AG09319 (cell line): ENCODE data around the gene CLEC3B.

ENCODE experiments used
- DNase-seq: peaks from one replicate; pipeline ENCODE4 v3.0.0-alpha.2; 2010; ENCODE audit warnings: low read depth; ENCODE audit errors: extremely low read depth
- TF ChIP-seq, protein P1 (sequence below): IDR thresholded peaks from 2 replicates; pipeline ENCODE4 v1.5.1; 2011; ENCODE audit warnings: low read depth, mild to moderate bottlenecking, inconsistent platforms, low read length, moderate library complexity

Gene CLEC3B

DNA sequence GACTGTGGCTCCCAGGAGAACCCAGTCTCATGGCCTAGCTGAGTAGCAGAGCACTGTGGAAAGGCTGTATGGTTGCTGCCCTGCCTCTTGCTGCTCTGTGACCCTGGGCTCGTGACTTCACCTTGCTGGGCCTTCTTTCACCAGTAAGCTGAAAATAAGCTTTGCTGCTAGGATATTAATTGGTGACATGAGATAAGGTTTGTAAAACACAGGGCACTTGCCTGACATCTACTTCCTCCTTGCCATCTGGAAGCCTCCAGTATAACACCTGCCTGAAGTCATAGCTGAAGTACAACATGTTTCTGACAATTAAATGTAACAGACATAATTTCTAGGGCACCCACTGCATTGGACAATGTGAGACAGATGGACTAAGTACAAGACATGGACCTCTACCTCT lies 53.6 kb downstream of the CLEC3B start:
- DNase-seq = no peak
- TF ChIP-seq, protein P1, sequence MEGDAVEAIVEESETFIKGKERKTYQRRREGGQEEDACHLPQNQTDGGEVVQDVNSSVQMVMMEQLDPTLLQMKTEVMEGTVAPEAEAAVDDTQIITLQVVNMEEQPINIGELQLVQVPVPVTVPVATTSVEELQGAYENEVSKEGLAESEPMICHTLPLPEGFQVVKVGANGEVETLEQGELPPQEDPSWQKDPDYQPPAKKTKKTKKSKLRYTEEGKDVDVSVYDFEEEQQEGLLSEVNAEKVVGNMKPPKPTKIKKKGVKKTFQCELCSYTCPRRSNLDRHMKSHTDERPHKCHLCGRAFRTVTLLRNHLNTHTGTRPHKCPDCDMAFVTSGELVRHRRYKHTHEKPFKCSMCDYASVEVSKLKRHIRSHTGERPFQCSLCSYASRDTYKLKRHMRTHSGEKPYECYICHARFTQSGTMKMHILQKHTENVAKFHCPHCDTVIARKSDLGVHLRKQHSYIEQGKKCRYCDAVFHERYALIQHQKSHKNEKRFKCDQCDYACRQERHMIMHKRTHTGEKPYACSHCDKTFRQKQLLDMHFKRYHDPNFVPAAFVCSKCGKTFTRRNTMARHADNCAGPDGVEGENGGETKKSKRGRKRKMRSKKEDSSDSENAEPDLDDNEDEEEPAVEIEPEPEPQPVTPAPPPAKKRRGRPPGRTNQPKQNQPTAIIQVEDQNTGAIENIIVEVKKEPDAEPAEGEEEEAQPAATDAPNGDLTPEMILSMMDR = no peak

DNA sequence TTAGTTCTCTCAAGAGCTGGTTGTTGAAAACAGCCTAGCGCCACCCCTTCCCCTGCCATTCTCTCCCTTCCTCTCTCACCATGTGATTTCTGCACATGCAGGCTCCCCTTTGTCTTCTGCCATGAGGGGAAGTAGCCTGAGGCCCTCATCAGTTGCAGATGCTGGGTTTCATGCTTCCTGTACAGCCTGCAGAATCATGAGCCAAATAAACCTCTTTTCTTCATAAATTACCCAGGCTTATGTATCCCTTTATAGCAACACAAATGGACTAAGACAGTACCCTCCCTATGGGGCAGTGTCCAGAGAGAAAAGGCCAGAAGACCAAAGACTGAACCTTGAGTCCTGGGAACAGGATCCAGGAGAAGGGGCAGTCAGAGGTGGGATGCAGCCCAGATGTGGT lies 54.7 kb downstream of the CLEC3B start:
- TF ChIP-seq, protein P1 = no peak
- no peak for DNase-seq

DNA sequence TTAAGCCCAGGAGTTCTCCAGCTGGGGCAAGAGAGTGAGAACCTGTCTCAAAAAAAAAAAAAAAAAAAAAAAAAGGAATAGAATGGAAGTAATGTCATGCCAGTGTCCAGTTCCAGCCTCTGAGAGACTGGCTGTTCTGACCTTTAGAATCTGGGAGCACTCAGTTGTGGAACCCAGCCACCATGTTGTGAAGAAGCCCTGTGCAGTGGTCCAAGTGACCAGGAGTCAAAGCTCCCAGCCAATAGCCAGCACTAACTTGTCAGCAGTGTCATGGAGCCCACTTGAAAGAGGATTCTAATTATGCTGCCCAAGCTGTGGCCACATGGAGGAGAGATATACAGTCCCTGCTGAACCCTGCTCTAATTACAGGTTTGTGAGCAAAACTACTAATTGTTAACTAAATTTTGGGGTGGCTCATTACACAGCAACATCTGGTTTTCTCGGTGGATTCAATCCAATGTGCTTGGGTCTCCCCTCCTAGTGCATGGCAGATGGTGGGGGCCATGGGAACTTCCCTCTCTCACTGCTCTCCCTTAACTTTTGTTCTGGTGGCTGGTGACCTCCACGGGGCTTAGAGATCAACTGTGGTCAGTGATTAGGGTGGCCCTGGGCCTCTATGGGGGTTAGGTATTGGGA lies 55.5 kb downstream of the CLEC3B start:
- TF ChIP-seq, protein P1 = no peak
- no peak for DNase-seq

DNA sequence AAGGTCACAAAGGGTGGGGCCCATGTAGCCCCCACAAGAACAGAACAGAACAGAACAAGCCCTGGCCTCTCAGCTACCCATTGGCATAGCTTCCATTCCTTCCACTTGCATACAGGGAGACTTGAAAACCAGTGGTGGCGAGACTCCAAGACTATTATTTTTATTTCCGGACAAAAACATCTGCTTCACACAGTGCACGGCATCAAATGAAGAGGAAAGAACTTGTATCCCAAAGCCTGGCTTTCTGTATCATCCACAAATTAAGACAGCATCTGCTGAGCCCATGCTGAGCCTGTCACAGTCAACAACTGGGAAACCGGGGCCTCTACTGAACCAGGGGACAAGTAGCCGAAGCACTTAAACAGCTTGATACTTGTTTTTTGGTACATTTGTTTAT lies 56.0 kb downstream of the CLEC3B start:
- TF ChIP-seq, protein P1 = no peak
- DNase-seq = no peak

DNA sequence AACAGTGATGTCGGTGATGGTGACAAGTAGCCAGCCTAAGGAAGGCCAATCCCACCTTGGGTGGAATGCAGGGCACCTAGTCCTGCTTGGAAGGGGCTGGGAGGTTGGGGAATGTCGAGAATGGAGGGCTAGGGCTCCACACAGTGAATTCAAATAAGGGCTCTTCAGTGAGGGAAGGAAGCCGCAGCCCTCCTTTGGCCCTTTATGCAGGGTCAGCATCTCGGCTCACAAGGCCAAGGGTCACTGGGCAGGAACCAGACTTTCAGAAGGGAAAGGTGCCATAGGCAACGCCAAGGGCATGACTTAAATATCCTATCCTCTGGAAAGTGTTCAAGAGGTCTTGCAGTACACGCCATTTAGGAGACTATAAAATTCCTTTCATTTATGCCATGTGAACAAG lies 56.9 kb downstream of the CLEC3B start:
- no peak for DNase-seq
- TF ChIP-seq, protein P1 = no peak

DNA sequence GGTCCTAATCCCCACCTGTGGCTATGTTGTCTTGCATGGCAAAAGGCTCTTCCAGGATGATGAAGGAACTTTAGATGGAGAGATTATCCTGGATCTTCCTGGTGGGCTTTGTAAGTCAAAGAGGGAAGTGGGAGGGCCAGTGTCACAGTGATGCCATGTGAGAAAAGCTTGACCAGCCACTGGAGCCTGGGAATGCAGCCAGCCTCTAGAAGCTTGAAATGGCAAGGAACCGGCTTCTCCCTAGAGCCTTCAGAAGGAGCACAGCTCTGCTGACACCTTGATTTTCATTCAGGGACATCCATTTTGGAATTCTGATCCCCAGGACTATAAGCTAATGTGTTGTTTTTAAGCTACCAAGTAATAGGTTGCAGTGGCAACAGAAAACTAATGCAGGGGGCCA lies 58.3 kb downstream of the CLEC3B start:
- DNase-seq = no peak

More for the DNA sequence above, 58.3 kb downstream of the CLEC3B start:
- TF ChIP-seq, protein P1 = no peak
